Measurements from ENCODE around the gene MMAB. TPM values are rescaled to one million over a fixed set of nuclear protein-coding genes. Genes with fewer than 3 reads are reported as not detected.

The MMAB gene
- total RNA-seq, 1 donor from 2014 or later: 42.2 TPM

DNA sequence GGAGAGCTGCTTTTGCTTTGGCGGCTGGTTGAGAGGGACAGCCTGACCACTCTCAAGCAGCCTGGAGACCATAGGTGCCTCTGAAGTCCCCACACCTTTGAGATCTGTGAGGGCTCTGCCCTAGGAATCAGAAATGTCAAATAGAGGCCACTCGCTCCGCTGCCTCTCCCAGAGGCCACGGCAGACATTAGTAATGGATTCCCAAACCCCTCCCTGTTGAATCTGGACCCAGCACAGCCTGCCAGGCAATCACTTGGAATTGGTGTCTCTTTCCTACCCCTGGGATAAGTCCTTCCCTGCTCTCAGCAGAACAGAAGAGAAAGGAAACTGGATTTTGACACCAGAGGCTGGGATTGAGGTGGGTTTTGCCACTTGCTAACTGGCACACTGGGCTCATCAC is 25.0 kb downstream of the MMAB start:
- DNase-seq (ENCODE audit: low spot score): no peak
- H3K4me1 Mint-ChIP-seq (ENCODE audit: low read depth): no peaks in the 10 kb centered on the region
- no peaks in the 10 kb centered on the region for H3K36me3 Mint-ChIP-seq (ENCODE audit: low read depth)
- no peak overlapping the region for H3K27ac Mint-ChIP-seq
- H3K4me3 Mint-ChIP-seq: no peak overlapping the region
- H3K27me3 Mint-ChIP-seq (ENCODE audit: insufficient read depth): peaks cover 15% of the 10 kb centered on the region
- H3K9me3 Mint-ChIP-seq: no peaks in the 10 kb centered on the region
- intact Hi-C loops (cut with micrococcal nuclease): no loop called here

DNA sequence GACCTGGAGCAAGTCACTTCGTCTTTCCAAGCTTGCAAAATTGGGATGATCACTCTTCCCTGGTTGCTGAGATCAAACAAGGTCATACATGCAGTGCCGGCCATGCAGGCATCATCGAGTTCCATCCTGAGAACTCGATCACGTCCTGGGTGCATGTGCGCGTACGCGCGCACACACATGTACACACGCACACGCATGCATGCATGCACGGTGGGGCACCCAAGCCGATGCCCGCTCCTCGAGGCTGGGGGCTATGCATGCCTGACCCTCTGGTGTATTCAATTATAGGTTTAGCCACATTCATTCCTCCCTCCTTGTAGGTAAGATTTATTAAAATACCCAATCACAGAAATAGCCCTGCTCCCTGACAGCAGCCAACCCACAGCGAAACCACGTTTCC is 26.0 kb downstream of the MMAB start:
- H3K4me1 Mint-ChIP-seq (ENCODE audit: low read depth): no peaks in the 10 kb centered on the region
- no peak for DNase-seq (ENCODE audit: low spot score)
- H3K4me3 Mint-ChIP-seq: no peak overlapping the region
- H3K27me3 Mint-ChIP-seq (ENCODE audit: insufficient read depth): peaks cover 15% of the 10 kb centered on the region
- H3K36me3 Mint-ChIP-seq (ENCODE audit: low read depth): no peaks in the 10 kb centered on the region
- intact Hi-C loops (cut with micrococcal nuclease): no loop called here
- H3K27ac Mint-ChIP-seq: no peak overlapping the region
- no peaks in the 10 kb centered on the region for H3K9me3 Mint-ChIP-seq

DNA sequence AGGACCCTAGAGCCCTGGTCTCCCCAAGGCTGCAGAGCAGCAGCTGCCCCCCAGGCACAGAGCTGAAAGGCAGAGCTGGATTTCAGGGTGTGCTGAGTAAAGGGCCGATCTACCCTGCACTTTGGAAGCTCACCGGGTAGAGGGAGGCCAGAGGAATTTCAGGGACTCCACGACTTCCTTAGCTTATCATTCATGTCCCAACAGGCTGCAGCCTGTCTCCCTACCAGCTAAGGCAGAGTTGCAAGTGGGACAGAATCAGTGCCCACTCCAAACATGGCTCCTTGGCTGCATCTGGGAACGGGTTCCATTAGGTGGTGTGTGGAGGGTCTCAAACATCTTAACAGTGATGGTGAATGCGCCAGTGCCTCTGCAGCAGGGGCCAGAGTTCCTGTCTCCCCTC is 27.5 kb downstream of the MMAB start:
- H3K36me3 Mint-ChIP-seq (ENCODE audit: low read depth): no peaks in the 10 kb centered on the region
- peaks cover 13% of the 10 kb centered on the region for H3K27me3 Mint-ChIP-seq (ENCODE audit: insufficient read depth)

DNA sequence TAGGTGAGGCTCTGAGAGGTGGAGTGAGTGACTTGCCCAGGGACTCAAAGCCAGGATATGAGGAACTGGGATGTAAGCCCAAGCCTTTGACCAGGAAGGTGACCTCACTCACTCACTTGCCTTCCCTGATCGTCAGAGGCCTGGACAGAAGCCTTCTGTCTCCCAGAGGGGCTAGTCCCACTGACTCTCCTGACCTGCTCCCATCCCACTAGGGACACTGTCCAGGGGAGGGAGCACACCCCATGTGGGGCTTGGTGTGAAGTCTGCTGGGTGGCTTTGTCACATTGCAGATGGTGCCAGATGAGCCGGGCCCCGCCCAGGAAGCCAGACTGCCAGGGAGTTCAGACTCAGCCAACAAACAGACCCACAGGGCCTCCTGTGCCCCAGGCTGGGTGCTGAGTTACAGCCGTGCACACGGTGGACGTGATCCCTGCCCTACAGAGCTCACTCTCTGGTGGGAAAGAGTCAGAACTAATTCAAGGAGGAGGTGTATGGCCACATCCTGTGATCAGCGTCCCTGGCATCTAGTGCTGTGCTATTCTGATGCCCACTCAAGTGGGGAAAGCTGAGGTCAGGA is 28.3 kb downstream of the MMAB start:
- H3K27ac Mint-ChIP-seq: no peak overlapping the region
- H3K4me1 Mint-ChIP-seq (ENCODE audit: low read depth): no peaks in the 10 kb centered on the region
- peaks cover 13% of the 10 kb centered on the region for H3K27me3 Mint-ChIP-seq (ENCODE audit: insufficient read depth)
- no peak for DNase-seq (ENCODE audit: low spot score)
- H3K4me3 Mint-ChIP-seq: no peak overlapping the region
- no peaks in the 10 kb centered on the region for H3K9me3 Mint-ChIP-seq
- H3K36me3 Mint-ChIP-seq (ENCODE audit: low read depth): no peaks in the 10 kb centered on the region
- intact Hi-C loops (cut with micrococcal nuclease): no loop called here

More for the DNA sequence above, 27.5 kb downstream of the MMAB start:
- intact Hi-C loops (cut with micrococcal nuclease): no loop called here
- Mint-ChIP-seq H3K27ac (no peak overlapping the region), H3K4me1 (ENCODE audit: low read depth) (no peaks in the 10 kb centered on the region), H3K9me3 (no peaks in the 10 kb centered on the region), H3K4me3 (no peak overlapping the region)
- DNase-seq (ENCODE audit: low spot score): no peak

DNA sequence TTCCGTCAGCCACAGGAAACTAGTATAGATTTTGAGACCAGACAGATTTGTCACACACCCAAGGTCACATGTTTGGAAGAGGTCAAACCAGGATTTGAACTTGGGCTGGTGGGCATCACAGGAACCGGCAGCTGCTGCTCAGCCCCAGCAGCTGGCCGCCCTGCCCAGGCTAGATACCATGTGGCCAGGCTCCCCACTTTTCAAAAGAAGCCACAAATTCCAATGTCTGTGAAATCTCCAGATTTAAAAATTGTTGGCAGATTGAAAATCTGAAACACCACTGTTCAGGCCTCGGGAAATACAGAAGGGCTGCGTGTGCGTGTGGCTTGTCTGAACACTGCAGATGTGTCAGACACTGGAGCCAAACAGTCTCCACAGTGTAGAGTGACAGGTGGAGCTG is 30.4 kb downstream of the MMAB start:
- Mint-ChIP-seq H3K27ac (no peak overlapping the region), H3K9me3 (no peaks in the 10 kb centered on the region), H3K36me3 (ENCODE audit: low read depth) (no peaks in the 10 kb centered on the region), H3K4me3 (no peak overlapping the region), H3K4me1 (ENCODE audit: low read depth) (no peaks in the 10 kb centered on the region), H3K27me3 (ENCODE audit: insufficient read depth) (peaks cover 2% of the 10 kb centered on the region)
- DNase-seq (ENCODE audit: low spot score): no peak
- intact Hi-C loops (cut with micrococcal nuclease): no loop called here

DNA sequence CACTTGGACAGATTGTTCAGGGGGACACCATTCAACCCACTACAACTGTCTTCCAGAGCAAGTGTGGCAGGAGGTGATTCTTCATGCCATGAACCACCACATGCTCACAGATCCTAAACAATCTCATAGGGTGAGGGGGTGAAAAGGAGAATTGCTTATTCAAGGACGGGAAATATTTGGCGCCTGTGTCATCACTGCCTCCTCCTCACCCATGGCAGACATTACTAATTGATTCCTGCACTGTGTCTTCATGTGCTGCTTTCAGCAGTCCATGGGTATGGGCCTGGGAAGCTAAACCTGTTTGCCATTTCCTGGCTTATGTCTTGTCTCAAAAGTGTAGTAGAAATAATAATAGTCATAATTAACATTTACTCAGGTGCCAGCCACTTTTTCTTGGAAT is 31.3 kb downstream of the MMAB start:
- Mint-ChIP-seq H3K27me3 (ENCODE audit: insufficient read depth) (peaks cover 2% of the 10 kb centered on the region), H3K9me3 (no peaks in the 10 kb centered on the region), H3K4me1 (ENCODE audit: low read depth) (no peaks in the 10 kb centered on the region), H3K27ac (no peak overlapping the region), H3K4me3 (no peak overlapping the region), H3K36me3 (ENCODE audit: low read depth) (no peaks in the 10 kb centered on the region)
- intact Hi-C loops (cut with micrococcal nuclease): no loop called here
- DNase-seq (ENCODE audit: low spot score): no peak

DNA sequence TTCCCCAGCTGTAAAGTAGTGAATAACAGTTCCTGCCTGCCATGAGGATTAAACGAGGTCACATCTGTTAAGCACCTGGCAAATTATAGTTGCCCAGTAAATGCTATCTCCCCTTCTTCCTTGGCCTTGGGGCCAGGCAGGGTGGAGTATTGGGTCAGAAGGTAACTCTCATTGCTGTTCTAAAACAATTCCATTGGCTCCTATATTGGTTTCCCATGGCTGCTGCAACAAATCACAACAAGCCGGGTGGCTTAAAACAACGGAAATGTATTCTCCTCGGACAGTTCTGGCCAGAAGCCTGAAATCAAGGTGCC is 31.9 kb downstream of the MMAB start:
- H3K36me3 Mint-ChIP-seq (ENCODE audit: low read depth): no peaks in the 10 kb centered on the region
- H3K9me3 Mint-ChIP-seq: no peaks in the 10 kb centered on the region
- H3K27ac Mint-ChIP-seq: no peak overlapping the region
- DNase-seq (ENCODE audit: low spot score): no peak
- intact Hi-C loops (cut with micrococcal nuclease): no loop called here
- H3K27me3 Mint-ChIP-seq (ENCODE audit: insufficient read depth): peaks cover 2% of the 10 kb centered on the region
- no peak overlapping the region for H3K4me3 Mint-ChIP-seq
- H3K4me1 Mint-ChIP-seq (ENCODE audit: low read depth): no peaks in the 10 kb centered on the region

DNA sequence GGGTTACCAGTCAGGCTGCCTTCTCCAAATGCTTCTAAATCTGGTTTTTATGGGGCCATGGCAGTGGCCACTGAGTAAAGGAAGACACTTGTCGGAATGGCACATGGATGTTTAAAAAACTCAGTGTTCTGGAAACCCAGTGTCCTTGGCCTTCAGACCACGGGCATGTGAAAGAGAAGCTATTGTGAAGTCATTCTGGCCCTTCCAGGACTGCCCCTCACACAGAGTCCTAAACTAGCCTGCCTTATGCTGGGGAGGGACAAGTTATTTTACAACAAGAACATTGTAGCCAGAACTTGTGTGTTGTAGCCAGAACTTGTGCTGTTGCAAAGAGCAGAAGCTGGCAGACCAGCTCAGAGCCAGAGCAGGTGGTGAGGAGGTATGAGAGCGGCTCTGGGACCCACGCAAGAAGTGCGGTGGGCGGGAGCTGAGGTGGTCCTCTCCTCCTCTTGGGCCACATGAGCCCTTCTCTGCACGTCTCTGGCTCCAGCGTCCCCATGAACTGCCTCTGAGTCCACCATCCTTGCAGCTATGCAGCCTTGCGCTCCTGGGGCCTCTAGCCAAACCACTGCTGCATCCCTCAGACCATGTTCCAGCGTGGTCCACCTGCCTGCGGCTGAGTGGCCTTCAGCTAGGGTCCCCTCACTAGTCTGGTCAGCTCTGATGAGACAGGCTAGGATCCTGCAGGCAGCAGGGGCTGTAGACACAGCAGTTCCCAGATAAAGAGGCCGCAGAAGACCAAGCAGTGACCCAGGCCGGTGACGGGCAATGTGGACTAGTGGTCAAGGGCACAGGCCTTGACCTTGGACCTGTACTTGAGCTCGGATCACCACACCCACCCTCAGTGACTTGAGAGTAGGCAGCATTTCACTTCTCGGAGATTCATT is 32.5 kb downstream of the MMAB start:
- no peaks in the 10 kb centered on the region for H3K4me1 Mint-ChIP-seq (ENCODE audit: low read depth)
- DNase-seq (ENCODE audit: low spot score): no peak

DNA sequence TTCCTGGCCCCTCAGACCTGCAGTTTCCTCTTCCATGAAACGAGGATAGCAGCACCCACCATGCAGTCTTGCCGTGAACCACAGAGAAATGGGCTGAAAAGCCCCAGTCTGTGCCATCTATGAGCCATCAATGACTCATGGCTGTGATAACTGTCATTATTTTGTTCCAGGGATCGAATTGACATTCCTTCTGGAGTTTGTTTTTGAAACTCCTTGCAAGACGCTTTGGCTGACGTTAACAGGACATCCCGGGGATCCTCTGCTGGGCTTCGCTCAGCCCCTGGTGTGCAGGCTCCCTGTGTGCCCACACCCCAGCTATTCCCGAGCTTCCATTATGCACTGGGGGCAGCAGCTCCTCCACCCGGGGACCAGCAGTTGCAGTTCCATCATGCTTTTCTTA is 33.8 kb downstream of the MMAB start:
- H3K4me1 Mint-ChIP-seq (ENCODE audit: low read depth): no peaks in the 10 kb centered on the region
- H3K4me3 Mint-ChIP-seq: no peak overlapping the region
- no peaks in the 10 kb centered on the region for H3K36me3 Mint-ChIP-seq (ENCODE audit: low read depth)
- H3K9me3 Mint-ChIP-seq: no peaks in the 10 kb centered on the region
- DNase-seq (ENCODE audit: low spot score): no peak
- H3K27ac Mint-ChIP-seq: no peak overlapping the region
- intact Hi-C loops (cut with micrococcal nuclease): no loop called here
- no peaks in the 10 kb centered on the region for H3K27me3 Mint-ChIP-seq (ENCODE audit: insufficient read depth)

More for the DNA sequence above, 32.5 kb downstream of the MMAB start:
- Mint-ChIP-seq H3K36me3 (ENCODE audit: low read depth) (no peaks in the 10 kb centered on the region), H3K9me3 (no peaks in the 10 kb centered on the region), H3K27ac (no peak overlapping the region), H3K27me3 (ENCODE audit: insufficient read depth) (peaks cover 2% of the 10 kb centered on the region), H3K4me3 (no peak overlapping the region)
- intact Hi-C loops (cut with micrococcal nuclease): no loop called here

DNA sequence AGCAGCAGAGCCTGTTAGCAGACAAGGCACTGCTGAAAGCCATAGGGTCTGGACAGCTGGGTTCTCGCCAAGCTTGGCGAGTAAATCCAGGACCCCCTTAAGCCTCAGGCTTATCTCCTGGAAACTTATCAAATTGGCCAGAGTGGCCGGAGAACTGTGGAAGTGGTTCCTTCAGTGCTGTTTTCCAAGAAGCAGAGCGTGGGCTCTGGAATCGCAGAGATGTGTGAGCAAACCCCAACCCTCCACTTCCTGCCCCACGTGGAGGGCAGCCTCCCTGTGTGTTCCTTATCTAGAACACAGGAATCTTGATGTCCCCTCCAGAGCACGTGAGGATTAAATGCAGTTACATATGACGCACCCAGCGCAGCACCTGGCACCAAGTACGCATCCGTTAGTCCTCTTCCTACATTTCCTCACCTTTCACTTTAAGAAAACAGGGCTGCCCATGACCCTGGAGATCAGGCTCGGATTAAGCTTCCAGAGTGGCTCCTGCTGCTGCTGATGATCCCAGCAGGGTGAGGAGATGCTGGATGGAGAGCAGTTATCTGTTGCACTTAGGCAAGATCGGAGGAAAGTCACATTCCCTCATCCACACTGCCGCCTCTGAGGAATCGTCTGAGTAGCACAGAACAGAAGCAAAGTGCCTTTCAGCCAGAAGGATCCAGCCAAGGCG is 35.0 kb downstream of the MMAB start:
- Mint-ChIP-seq H3K27ac (no peak overlapping the region), H3K9me3 (no peaks in the 10 kb centered on the region), H3K4me1 (ENCODE audit: low read depth) (no peaks in the 10 kb centered on the region), H3K4me3 (no peak overlapping the region), H3K27me3 (ENCODE audit: insufficient read depth) (no peaks in the 10 kb centered on the region), H3K36me3 (ENCODE audit: low read depth) (no peaks in the 10 kb centered on the region)
- intact Hi-C loops (cut with micrococcal nuclease): no loop called here
- DNase-seq (ENCODE audit: low spot score): no peak

DNA sequence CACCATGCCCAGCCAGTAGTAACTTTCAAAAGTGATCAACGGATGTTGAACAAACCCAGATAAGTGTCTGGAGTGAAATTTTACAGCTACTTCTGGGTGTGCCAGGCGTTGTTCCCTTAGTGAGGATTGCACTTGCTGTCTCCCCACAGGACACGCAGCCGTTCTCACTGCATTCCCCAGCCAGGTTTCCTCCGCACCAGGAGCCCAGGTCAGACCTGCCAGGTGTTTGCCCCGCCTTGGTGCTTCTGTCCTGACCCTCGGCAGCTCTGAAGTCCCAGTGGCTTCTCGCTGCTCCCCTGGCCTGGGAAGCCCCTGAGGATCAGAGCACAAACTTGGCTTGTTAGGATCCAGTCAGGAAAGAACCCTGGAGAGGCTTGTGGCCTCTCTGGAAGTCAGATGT is 36.2 kb downstream of the MMAB start:
- intact Hi-C loops (cut with micrococcal nuclease): no loop called here
- no peak for DNase-seq (ENCODE audit: low spot score)
- Mint-ChIP-seq H3K27ac (no peak overlapping the region), H3K27me3 (ENCODE audit: insufficient read depth) (no peaks in the 10 kb centered on the region), H3K9me3 (no peaks in the 10 kb centered on the region), H3K4me1 (ENCODE audit: low read depth) (no peaks in the 10 kb centered on the region), H3K4me3 (no peak overlapping the region), H3K36me3 (ENCODE audit: low read depth) (no peaks in the 10 kb centered on the region)

DNA sequence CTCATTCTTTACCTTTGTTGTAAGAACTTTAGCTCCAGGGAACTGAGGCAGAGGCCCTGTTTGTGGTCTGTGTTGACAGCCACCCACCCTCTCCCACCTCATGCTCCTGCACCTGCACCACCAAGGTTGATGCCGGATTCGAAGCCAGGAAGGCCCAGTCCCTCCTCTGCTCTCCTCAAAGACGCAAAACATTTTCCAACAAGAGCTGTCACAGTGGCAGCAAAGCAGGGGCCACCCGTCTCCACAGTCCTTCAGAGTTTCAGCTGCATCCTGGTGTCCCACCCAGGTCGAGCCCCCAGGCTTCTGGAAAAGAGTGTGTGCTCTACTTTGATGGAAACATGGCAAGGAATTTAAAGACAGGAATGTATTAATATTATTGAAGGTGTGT is 37.4 kb downstream of the MMAB start:
- no peaks in the 10 kb centered on the region for H3K27me3 Mint-ChIP-seq (ENCODE audit: insufficient read depth)
- H3K4me3 Mint-ChIP-seq: no peak overlapping the region
- H3K4me1 Mint-ChIP-seq (ENCODE audit: low read depth): no peaks in the 10 kb centered on the region
- no peaks in the 10 kb centered on the region for H3K36me3 Mint-ChIP-seq (ENCODE audit: low read depth)
- no peaks in the 10 kb centered on the region for H3K9me3 Mint-ChIP-seq
- no peak for DNase-seq (ENCODE audit: low spot score)
- no peak overlapping the region for H3K27ac Mint-ChIP-seq
- intact Hi-C loops (cut with micrococcal nuclease): no loop called here

DNA sequence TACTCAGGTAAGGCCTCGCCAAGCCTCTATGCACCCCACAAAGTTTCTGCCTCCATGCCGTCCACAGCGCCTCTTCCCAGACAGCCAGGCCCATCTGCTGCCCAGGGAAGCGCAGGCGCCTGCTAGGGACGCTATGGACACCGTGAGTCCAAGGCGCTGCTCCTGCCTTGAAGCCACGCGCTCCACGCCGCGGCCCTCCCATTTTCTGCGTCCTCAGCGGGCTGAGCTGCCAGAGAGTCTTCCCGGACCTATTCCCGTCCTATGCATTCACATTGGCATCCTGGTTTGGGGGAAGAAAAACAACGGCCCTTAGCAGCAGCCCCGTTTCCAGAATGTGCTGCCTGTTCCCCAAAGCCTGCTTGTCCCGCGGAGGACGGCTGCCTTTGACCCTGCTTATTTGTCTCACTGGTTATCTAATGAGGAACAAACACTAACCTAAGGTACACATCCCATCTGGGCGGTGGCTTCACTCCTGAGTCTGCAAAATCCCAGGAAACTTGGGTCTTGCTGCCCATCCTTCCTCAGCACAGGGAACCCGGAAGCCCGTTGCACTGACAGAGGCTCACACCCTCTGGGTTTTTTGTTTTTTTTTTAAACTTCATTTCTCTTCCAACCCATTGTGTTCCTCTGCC is 38.0 kb downstream of the MMAB start:
- no peaks in the 10 kb centered on the region for H3K36me3 Mint-ChIP-seq (ENCODE audit: low read depth)
- no peak overlapping the region for H3K27ac Mint-ChIP-seq
- H3K9me3 Mint-ChIP-seq: no peaks in the 10 kb centered on the region
- no peak overlapping the region for H3K4me3 Mint-ChIP-seq
- intact Hi-C loops (cut with micrococcal nuclease): no loop called here
- no peak for DNase-seq (ENCODE audit: low spot score)
- H3K27me3 Mint-ChIP-seq (ENCODE audit: insufficient read depth): no peaks in the 10 kb centered on the region
- no peaks in the 10 kb centered on the region for H3K4me1 Mint-ChIP-seq (ENCODE audit: low read depth)

All from activated T-helper 1 cell treated with anti-CD3 and anti-CD28 coated beads, Interleukin-12 subunit alpha, Interleukin-12 subunit beta, Interleukin-2, Interleukin-4 antibody, amounts not matched to agents 30 ng/mL and 10 ng/mL and 1 ng/mL, durations not matched to agents 14 hours and 24 hours and 36 hours (primary cell).